Loucy (cell line): ENCODE measurements around the gene ITPRIP.

Experiments
- CTCF ChIP-seq: fragments of 200-600 bp; sonication (generic); conservative IDR thresholded peaks from 2 replicates; pipeline ENCODE4 v1.5.1; 2014; ENCODE audit warnings: mild to moderate bottlenecking, antibody characterized with exemption, low read length
- EZH2phosphoT487 ChIP-seq: fragments of 200-600 bp; IDR thresholded peaks from 2 replicates; pipeline ENCODE4 v1.6.1; 2018; ENCODE audit warnings: antibody characterized with exemption, mild to moderate bottlenecking, moderate library complexity, borderline replicate concordance

- TF ChIP-seq CTCF, result no peak
- TF ChIP-seq EZH2phosphoT487, result no peak
These were observed 31.4 kb downstream of the ITPRIP start for GRCh38 chr10:104306897-104307296.
